ENCODE measurements around the gene NDP. TPM values are rescaled to one million over a fixed set of nuclear protein-coding genes. Genes with fewer than 3 reads are reported as not detected.

The NDP gene
- total RNA-seq, 1 donor from 2014 or later, result not detected

- ATAC-seq (no peak), DNase-seq (ENCODE audit: missing footprints) (no peak)
- intact Hi-C loops (cut with DNase I), result no loop called here
Measured at GRCh38 chrX:43909141-43909540, 64.0 kb downstream of the NDP start.

GRCh38 chrX:43899878-43900815, 73.0 kb downstream of the NDP start:
- no peak for ATAC-seq
- intact Hi-C loops (cut with DNase I), result no loop called here
- no peak for DNase-seq (ENCODE audit: missing footprints)

Other genes with a start within 250 kb of the NDP start
- gene MAOB, start 90.9 kb downstream of the NDP start, total RNA-seq, result 126 TPM